ENCODE measurements around the gene UBE2D2. TPM values are rescaled to one million over a fixed set of nuclear protein-coding genes. Genes with fewer than 3 reads are reported as not detected.

The UBE2D2 gene
- total RNA-seq, 1 experiment from 2014 or later: 115 TPM

DNA sequence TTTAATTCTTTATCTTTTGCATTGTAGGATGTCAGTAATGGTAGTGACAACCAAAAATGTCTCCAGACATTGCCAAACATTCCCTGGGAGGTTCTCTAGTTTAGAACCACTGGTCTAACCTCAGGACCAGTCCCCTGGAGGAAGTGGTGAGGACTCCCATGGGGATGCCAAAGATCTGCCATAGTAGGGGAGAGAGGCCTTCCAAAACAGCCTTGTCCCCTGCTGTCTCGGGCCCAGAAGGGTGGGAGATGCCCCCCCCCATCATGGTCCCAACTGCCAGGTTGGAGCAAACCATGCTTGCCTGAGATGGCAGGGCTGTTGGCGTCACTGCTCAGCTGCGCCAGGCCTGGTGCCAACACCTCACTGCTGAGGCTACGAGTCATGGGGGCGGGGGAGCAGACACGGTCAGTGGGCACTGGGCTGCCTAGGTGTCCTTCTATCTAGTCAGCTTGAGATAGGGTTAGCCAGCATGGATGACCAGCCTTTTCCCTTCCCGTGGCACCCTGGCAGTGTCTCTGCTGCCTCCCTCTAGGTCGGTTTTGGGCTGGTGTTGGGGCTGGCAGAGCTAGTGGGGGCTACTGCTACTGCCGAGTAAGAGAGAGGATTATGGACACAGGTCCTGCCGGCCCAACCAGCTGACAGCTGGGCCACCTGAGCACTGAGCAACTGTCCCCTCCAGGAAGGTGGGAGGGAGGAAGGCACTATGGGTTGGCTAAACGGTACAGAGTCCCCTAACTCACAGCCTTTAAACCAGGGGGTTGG, 78.7 kb downstream of the UBE2D2 start:
- intact Hi-C loops (cut with micrococcal nuclease; ENCODE audit: unreplicated experiment): no loop called here
- no peaks in the 10 kb centered on the region for H3K9me3 ChIP-seq (ENCODE audit: insufficient read depth, low read depth)
- POLR2A ChIA-PET (ENCODE audit: unreplicated experiment): no interaction called here
- no peaks in the 10 kb centered on the region for H3K36me3 ChIP-seq (ENCODE audit: low read depth)
- no peak overlapping the region for H3K27ac ChIP-seq
- H3K4me3 ChIP-seq: no peak overlapping the region
- CTCF ChIA-PET: no interaction called here
- H3K4me1 ChIP-seq (replicated peaks; ENCODE audit: insufficient read depth): peaks cover 93% of the 10 kb centered on the region
- peak; percentile 64 to 65 for DNase-seq
- no peaks in the 10 kb centered on the region for H3K27me3 ChIP-seq (ENCODE audit: insufficient read depth, low read depth)
- H3K9me2 ChIP-seq (ENCODE audit: insufficient read depth): no peaks in the 10 kb centered on the region
- H3K4me2 ChIP-seq: peak overlapping the region; percentile 77
- no TSS peak for BruUV-seq (replicated peaks)
- peaks cover 66% of the 10 kb centered on the region for H3F3A ChIP-seq (ENCODE audit: insufficient read depth, low read depth)
- H3K79me2 ChIP-seq (ENCODE audit: low read depth): peaks cover 3% of the 10 kb centered on the region; the same call in 1 of the 2 replicates
- TF ChIP-seq, protein P1, sequence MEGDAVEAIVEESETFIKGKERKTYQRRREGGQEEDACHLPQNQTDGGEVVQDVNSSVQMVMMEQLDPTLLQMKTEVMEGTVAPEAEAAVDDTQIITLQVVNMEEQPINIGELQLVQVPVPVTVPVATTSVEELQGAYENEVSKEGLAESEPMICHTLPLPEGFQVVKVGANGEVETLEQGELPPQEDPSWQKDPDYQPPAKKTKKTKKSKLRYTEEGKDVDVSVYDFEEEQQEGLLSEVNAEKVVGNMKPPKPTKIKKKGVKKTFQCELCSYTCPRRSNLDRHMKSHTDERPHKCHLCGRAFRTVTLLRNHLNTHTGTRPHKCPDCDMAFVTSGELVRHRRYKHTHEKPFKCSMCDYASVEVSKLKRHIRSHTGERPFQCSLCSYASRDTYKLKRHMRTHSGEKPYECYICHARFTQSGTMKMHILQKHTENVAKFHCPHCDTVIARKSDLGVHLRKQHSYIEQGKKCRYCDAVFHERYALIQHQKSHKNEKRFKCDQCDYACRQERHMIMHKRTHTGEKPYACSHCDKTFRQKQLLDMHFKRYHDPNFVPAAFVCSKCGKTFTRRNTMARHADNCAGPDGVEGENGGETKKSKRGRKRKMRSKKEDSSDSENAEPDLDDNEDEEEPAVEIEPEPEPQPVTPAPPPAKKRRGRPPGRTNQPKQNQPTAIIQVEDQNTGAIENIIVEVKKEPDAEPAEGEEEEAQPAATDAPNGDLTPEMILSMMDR (conservative IDR thresholded peaks at IDR 0.05): no peak
- no peak for TF ChIP-seq EZH2 (IDR thresholded peaks at IDR 0.05; ENCODE audit: low read depth)
- no peaks in the 10 kb centered on the region for H4K20me1 ChIP-seq (ENCODE audit: insufficient read depth)
- H2AFZ ChIP-seq: no peak overlapping the region

DNA sequence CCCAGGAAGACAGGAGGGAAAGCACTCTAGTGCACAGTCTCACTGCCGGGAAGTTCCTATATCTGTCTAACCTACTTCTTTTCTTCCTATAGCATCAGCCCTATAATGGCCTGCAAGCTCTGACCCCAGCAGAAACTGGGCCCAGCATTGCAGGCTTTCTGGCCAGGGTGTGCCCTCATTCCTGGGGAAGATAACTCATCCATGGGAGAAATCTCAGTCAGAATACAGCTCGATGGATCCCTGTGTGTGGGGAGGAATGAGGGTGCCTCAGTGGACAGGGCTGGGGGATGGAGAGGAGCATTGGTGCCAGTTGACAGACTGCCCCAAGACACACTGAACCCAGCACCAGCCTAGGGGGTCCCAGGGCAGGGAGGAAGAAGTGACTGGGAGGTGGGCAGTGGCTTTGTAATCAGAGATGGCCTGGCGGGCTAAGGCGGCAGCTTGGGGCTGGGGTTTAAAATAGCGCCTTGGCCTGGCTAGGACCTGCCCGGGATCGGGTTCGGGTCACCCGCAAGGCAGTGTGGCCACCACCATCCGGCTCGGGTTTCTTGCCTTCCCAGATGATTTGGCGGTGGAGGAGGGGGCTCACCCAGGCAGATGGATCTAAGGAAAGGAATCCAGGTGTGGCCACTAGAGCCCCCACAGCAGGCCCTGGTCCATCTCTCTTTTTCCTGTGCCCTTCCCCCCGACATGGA, 79.4 kb downstream of the UBE2D2 start:
- intact Hi-C loops (cut with micrococcal nuclease; ENCODE audit: unreplicated experiment): loop anchor here (1.0 kb wide), 1 partner anchor 143 kb away; no protein-coding TSS in a partner anchor
- Histone ChIP-seq H4K20me1 (ENCODE audit: insufficient read depth) (no peaks in the 10 kb centered on the region), H3K27me3 (ENCODE audit: insufficient read depth, low read depth) (no peaks in the 10 kb centered on the region), H2AFZ (no peak overlapping the region), H3K9me3 (ENCODE audit: insufficient read depth, low read depth) (no peaks in the 10 kb centered on the region), H3K4me1 (replicated peaks; ENCODE audit: insufficient read depth) (peaks cover 97% of the 10 kb centered on the region), H3K4me2 (peak overlapping the region; percentile 77; the same call in 1 of the 2 replicates), H3F3A (ENCODE audit: insufficient read depth, low read depth) (peaks cover 60% of the 10 kb centered on the region), H3K27ac (no peak overlapping the region), H3K9me2 (ENCODE audit: insufficient read depth) (no peaks in the 10 kb centered on the region), H3K36me3 (ENCODE audit: low read depth) (no peaks in the 10 kb centered on the region), H3K4me3 (no peak overlapping the region), H3K79me2 (ENCODE audit: low read depth) (peaks cover under 1% of the 10 kb centered on the region; the same call in 1 of the 2 replicates)
- TF ChIP-seq, protein P1 (conservative IDR thresholded peaks at IDR 0.05): no peak
- TF ChIP-seq EZH2 (IDR thresholded peaks at IDR 0.05; ENCODE audit: low read depth): no peak
- POLR2A ChIA-PET (ENCODE audit: unreplicated experiment): no interaction called here
- CTCF ChIA-PET: interaction anchor here (0.6 kb wide), 1 partner anchor 70 kb away, joined by 3 read pairs; no protein-coding TSS in a partner anchor
- no peak for DNase-seq
- BruUV-seq (replicated peaks): no TSS peak

DNA sequence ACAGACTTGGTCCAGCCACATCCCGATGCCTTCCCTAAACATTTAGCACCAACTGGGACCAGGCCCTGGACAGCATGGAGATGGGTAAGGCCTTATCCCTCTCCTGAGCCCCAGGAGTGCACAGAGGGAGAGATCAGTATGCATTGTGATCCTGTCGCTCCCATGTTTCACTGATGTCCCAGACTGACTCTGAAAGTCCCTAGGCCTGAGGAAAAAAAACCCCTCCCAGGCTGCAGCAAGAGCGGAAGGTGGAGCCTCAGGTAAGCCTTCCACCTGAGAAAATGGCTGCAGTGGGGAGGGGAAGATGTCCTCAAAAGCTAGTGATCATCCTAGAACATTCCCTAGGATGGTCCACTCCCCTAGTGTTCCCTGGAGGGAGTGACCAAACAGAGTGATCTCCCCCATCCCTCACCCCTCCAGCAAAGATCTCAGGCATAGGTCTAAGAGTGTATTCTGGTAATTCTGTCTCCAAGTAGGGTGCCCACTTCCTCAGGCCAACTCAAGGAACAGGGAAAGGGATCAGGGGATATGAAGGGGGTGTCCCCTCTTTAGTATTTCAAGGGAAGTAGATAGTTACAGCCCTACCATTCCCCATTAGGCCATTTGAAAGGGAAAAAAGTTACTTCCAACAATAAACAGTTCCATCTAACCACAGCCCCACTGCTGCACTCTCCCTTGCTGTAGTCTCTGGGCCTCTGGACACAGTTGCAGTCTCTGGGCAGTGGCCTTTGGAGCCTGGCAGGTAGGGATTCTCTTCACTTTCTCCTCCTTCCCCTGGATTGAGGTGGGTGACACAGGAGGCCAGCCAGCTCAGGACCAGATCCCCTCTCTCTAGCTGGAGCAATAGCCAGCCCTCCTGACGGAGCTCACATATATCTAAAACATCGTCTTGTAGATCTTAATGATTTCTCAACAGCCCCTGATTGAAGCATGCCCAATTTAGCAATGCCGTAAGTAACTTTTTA, 80.3 kb downstream of the UBE2D2 start:
- Histone ChIP-seq H3K4me3 (no peak overlapping the region), H3K4me2 (peak overlapping the region; percentile 4), H3K27ac (no peak overlapping the region), H3K9me2 (ENCODE audit: insufficient read depth) (no peaks in the 10 kb centered on the region), H2AFZ (no peak overlapping the region), H3K4me1 (replicated peaks; ENCODE audit: insufficient read depth) (peaks cover 90% of the 10 kb centered on the region), H3K27me3 (ENCODE audit: insufficient read depth, low read depth) (no peaks in the 10 kb centered on the region), H3K9me3 (ENCODE audit: insufficient read depth, low read depth) (no peaks in the 10 kb centered on the region), H3K36me3 (ENCODE audit: low read depth) (no peaks in the 10 kb centered on the region), H3F3A (ENCODE audit: insufficient read depth, low read depth) (peaks cover 51% of the 10 kb centered on the region), H4K20me1 (ENCODE audit: insufficient read depth) (no peaks in the 10 kb centered on the region), H3K79me2 (ENCODE audit: low read depth) (no peaks in the 10 kb centered on the region)
- intact Hi-C loops (cut with micrococcal nuclease; ENCODE audit: unreplicated experiment): loop anchor here (1.0 to 2.0 kb wide), 2 partner anchors 19 to 142 kb away; no protein-coding TSS in a partner anchor
- CTCF ChIA-PET: interaction anchor here (0.6 to 0.9 kb wide), 3 partner anchors 69 to 134 kb away, joined by 3 to 4 read pairs (median 3); no protein-coding TSS in a partner anchor
- no peak for TF ChIP-seq EZH2 (IDR thresholded peaks at IDR 0.05; ENCODE audit: low read depth)
- TF ChIP-seq, protein P1 (conservative IDR thresholded peaks at IDR 0.05): no peak
- BruUV-seq (replicated peaks): no TSS peak
- POLR2A ChIA-PET (ENCODE audit: unreplicated experiment): interaction anchor here (0.5 kb wide), 1 partner anchor 13 kb away, joined by 3 read pairs; no protein-coding TSS in a partner anchor
- DNase-seq: no peak

Data from PC-9 (cell line).